Hindlimb muscle (tissue), 1 donor: ENCODE measurements around the gene VARS2. TPM values are rescaled to one million over a fixed set of nuclear protein-coding genes. Genes with fewer than 3 reads are reported as not detected.

Source experiments
- DNase-seq: peaks from one replicate; pipeline ENCODE4 v3.0.0-alpha.2; 2013
- polyA plus RNA-seq: library from polyadenylated mRNA; unstranded; fragments of 120-200 nt; gene quantifications from one replicate; pipeline ENCODE4 v1.2.1, GENCODE V29; 2013; ENCODE audit not compliant: insufficient read length

Gene VARS2
- polyA plus RNA-seq, 1 donor, result 37.2 TPM

- peak; percentile 36 for DNase-seq
Measured at GRCh38 chr6:30884521-30885480, 29.2 kb upstream of the VARS2 start.

DNA sequence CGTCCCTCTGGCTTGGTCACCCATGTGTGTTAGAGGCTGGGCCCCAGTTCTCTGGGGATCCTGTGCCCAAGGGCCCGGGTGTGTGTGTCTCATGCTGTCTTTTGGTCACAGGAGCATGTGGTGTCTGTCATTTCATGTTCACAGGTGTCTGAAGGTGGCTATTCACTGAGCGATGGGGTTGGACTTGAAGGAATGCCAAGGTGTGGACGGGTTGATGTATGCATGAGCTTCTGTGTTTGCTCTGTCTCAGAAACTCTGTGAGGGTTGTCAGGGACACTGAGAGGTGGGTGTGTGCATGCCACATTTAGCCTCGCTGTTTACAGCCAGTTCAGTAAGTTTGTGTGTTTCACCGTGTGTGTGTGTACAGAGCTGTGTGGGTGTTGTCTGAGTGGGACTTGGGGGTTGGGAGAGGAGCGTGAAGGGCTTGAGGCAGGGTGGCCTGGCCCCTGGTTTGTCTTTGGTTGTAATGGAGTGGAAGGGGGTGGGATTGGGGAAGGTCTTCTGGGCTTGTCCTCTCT, 28.5 kb upstream of the VARS2 start:
- no peak for DNase-seq

DNA sequence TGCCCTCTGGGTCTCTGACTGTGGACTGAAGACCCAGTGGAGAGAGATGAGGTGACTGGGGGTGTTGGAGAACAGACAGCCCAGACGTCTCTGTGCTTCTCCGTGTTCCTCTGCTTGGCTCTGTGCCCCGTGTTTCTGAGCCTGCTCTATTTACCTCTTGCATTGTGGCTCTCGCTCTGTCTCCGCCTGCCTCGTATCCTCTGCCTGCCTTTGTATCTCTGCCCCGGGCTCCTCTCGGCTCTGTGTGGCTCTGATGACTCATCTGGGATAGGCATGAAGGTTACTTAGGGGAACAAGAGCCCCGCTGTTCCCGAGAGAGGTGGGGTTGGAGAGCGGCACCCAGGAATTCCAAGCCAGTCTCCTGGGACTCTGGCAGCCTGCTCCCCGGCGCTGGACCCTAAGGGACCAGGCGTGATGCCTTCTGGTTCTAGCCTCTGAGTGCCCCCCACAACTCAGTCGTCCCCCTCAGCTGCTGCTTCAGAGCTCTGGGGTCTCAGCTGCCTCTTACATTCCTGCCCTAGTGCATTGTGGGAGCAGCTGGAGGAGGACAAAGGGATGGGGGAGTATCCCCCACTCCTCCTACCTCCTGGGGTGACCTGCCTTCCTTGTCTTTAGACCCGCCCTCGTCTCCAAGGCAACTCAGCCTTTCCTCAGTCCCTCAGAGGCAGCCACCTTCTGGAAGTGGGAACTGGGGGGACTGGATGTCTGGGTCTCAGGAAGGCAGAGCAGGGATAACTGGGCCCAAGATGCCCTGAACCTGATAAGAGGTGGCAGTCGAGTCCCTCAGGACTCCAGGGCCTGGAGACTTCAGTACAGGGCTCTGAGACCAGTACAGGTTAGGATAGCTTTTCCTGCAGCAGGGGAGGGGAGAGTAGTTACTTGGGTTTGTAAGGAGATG, 27.8 kb upstream of the VARS2 start:
- peak; percentile 46 for DNase-seq

DNA sequence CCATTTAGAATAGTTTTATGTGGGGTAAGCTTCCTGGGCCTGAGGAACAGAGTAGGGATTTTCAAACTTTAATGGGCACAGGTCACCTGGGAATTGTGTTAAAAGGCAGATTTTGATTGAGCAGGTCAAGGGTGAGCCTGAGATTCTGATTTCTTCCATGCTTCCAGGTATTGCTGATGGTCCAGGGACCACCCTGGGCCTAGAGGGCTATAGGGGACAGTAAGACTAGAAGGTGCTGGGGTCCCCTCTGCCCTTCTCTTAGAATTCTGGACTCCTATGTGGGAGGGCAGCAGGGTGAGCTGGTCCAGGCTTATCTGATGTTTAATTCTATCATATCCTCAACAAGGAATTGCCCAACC, 27.2 kb upstream of the VARS2 start:
- DNase-seq, result no peak

DNA sequence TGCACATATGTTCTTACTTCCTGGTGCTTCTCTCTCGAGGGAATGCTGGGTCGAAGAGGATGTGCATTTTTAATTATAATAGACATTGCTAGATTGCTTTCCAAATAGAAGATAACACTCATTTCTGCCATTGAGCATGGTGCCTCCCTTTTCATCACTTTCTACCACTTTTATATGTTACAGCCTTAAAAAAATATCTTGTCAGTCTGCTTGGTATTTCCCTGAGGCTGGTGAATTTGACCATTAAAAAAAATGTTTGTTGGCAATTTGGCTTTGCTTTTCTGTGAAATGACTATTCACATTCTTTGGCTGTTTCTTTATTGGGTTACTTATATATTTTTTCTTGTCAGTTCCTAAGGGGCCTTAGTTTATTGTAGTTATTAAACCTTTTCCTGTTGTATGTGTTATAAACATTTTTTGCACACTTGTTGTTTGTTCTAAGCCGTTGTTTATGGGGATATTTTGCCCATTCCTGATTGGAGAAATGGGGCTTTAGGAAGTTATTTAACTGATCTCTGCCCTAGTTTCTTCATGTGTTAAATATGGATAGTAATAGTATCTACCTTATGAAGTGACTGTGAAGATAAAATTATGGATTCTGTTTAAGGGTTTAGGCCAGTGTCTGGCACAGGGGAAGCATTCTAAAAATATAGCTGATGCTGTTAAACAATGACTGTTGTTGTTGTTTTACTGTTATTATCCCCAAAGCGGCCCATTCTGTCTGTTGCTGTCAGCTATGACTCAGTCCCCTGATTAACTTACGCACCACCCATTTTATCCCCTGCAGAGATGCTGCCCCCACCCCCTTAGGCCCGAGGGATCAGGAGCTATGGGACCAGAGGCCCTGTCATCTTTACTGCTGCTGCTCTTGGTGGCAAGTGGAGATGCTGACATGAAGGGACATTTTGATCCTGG, 25.9 kb upstream of the VARS2 start:
- DNase-seq, result no peak

GRCh38 chr6:30888816-30889495, 25.1 kb upstream of the VARS2 start:
- DNase-seq, result no peak

GRCh38 chr6:30889496-30889885, 24.5 kb upstream of the VARS2 start:
- no peak for DNase-seq

- DNase-seq, result no peak
Measured at GRCh38 chr6:30889921-30890645, 24.0 kb upstream of the VARS2 start.

- no peak for DNase-seq
Measured at GRCh38 chr6:30890646-30891449, 23.2 kb upstream of the VARS2 start.

GRCh38 chr6:30891450-30891723, 22.7 kb upstream of the VARS2 start:
- DNase-seq, result no peak

GRCh38 chr6:30891816-30892538, 22.1 kb upstream of the VARS2 start:
- no peak for DNase-seq

DNA sequence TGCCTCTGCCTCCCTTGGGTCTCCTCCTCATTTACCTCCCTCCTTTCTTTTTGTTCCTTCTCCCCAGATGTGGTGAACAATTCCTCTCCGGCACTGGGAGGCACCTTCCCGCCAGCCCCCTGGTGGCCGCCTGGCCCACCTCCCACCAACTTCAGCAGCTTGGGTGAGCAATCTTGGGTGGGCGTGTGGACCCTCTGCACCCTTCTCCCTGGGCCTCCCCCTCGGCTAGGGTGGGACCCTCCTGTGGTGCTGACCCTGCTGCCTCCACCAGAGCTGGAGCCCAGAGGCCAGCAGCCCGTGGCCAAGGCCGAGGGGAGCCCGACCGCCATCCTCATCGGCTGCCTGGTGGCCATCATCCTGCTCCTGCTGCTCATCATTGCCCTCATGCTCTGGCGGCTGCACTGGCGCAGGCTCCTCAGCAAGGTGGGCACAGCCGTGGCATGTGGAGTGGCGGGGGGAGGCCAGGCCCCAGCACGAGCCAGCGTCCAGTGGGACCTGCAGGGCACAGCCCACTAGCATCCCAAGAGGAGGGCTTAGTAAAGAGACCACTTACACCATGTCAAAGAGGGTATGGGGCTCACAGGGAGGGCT, 20.9 kb upstream of the VARS2 start:
- no peak for DNase-seq

- no peak for DNase-seq
Measured at GRCh38 chr6:30893666-30894065, 20.4 kb upstream of the VARS2 start.

GRCh38 chr6:30894381-30894780, 19.7 kb upstream of the VARS2 start:
- DNase-seq, result no peak

GRCh38 chr6:30894935-30895334, 19.1 kb upstream of the VARS2 start:
- DNase-seq, result no peak

GRCh38 chr6:30895343-30895742, 18.7 kb upstream of the VARS2 start:
- no peak for DNase-seq

DNA sequence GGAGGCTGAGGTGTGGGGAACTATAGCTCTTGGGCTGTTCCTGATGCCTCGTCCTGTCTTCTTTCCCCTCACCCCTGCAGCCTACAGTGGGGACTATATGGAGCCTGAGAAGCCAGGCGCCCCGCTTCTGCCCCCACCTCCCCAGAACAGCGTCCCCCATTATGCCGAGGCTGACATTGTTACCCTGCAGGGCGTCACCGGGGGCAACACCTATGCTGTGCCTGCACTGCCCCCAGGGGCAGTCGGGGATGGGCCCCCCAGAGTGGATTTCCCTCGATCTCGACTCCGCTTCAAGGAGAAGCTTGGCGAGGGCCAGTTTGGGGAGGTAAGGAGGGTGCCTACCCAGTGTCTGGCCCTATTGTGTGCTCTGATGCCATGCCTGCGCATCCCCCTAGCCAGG, 17.5 kb upstream of the VARS2 start:
- no peak for DNase-seq

DNA sequence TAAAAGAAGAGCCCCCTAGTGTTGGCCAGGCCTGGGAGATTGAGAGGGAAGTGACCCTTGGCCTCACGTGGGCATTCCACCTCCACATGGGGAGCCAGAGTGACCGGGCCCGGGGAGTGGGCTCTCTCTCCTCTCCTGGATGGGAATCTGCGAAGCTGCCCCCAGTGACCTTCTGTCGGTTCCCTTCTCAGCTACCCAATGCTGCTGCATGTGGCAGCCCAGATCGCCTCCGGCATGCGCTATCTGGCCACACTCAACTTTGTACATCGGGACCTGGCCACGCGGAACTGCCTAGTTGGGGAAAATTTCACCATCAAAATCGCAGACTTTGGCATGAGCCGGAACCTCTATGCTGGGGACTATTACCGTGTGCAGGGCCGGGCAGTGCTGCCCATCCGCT, 16.2 kb upstream of the VARS2 start:
- no peak for DNase-seq

- DNase-seq, result no peak
Measured at GRCh38 chr6:30898750-30899360, 15.2 kb upstream of the VARS2 start.
